ENCODE measurements around the gene WIPF3.

WIPF3 gene

DNA sequence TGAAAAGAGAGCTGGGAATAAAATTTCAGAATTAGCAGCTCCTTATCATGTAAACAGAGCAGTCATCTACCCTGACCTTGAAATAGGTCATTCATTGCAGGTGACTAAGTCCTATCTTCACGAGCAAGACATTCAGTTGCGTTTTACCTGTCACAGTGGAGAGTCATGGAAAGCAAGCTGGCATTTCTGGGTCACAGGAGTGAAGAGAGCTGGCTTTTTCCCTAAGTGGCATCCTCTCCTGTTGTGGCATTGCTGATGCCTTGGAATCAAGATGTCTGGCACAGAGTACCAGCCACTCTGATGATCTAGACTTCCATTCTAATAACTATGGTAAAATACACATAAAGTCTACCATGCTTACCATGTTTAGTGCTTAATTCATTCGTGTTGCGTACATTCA is 112.5 kb downstream of the WIPF3 start:
- DNase-seq, result no peak

DNA sequence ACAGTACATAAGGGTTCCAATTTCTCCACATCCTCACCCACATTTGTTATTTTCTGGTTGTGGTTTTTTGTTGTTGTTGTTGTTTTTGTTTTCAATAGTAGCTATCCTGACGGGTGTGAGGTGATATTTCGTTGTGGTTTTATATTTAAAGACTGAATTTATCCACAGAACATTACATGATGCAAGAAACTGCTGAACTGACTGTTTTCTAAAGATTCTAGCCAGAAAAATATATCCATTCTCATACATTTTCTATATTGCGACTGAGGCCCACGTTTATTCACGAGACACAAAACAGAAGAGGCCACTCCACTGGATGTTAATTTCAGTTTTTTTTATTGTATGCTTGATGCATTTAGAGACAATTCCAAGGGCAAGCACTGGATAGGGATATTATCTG is 113.5 kb downstream of the WIPF3 start:
- no peak for DNase-seq

DNA sequence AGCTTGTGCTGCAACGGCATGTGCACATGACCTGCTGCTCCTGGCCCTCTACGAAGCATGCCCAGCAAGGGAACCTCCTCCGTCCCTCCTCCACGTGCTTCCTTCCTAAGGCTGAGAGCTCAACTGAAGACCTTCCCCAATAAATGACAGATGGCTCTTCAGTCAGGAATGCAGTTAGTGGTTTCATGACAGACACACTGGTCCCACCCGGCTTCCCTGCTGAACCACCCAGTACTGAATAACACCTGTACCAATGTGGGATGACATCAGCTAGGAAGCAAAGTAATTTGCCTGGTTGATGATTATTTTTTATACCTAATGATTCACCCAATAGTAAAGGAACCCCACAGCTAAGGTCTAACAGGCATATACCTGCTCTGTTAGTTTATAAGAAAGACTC is 114.2 kb downstream of the WIPF3 start:
- no peak for DNase-seq

DNA sequence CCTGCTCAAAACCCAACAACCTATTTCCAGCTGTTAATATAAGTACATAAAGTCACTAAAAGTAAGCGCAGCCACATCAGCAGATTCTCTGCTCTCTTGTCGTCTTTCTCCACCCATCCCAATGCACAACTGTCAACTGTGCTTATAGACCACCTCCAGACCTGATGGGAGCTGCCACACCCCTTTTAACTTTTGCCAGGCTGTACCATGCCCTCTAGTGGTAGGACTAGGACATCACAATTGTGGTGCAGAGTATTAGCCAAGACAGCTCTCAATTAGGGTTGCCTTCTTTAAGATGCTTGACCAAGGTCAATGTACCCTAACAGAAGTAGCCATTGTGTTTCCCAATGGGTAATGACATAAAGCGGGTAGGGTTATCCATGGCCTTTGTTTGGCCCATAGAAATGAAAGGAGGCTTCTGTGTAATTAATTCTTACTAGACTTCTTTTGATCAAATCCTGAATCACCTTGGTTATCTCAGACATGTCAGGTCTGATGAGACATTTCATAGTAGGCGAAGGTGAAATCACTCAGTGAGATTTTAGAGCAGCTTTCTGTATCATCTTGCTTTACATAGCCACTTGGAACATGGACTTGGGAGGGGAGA is 115.2 kb downstream of the WIPF3 start:
- peak in 2 of 5 experiments; percentile 17 to 45 for DNase-seq

DNA sequence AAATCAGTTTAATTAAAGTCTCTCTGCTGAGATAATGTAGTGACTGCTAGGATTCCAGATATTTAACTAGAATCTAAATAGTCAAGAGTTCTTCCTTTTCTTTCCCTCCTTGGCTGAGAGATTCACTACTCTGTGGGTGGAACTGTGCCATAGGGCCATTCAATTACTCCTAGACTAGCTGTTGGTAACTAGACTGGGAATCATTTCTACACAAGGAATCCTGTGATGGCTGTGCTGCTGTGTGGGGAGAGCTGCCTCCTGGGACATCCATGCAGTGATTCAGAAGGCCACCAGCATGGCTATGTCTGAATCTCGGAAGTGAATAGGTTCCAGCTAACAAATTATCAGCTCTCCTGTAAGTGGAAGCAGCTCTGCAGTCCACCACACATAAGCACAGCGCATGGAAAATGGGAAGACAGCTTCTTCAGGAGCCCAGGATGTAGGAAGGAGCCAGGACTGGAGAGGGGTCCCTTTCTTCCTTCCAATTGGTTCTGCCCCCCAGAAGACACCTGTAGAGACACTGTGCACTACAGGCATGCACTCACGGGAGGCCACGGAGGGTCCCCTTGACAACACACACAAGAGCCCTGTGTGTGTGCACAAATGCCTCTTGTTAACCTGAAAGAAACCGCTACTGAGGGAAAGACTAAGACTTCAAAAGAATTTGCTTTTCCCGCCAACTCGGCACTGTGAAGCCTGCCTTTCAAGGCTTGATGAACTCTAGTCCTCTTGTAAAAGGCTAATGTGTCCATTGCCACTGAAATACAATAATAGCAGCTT is 116.8 kb downstream of the WIPF3 start:
- no peak for DNase-seq

DNA sequence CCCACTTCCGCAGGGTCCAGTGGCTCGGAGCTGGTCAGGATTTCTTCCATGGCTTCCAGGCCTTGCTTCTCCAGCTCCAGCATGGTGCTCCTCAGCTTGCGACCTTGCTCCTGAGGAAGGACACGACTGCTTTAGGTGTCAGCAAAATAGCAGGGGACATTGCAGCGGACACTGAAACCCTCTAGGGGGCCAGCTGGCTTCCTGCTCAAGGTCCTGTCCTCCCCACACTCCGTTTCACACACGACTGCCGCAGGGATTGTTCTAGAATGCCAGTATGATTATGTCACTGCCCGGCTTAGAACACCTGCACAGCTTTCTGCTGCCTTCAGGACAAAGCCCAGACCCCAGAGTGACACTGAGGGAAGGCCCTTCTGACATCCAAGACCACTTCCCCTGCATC is 117.7 kb downstream of the WIPF3 start:
- DNase-seq, result no peak

DNA sequence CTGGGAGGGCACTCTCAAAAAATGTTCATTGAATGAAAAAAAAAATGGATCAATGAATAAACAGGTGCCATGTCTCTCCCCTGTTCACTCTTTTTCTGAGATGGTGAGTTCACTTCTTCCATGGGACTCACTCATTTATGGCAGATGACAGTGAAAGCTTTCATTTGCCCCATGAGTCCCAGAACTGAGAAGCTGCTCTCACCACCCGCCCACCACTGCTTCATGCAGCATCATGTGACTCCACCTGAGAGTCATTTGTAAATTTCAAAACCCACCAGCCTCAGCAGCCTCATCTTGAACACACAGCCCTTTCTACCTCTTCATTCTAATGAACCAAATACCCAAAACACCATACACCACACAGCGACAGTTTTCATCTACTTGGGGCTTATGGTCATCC is 118.4 kb downstream of the WIPF3 start:
- no peak for DNase-seq

DNA sequence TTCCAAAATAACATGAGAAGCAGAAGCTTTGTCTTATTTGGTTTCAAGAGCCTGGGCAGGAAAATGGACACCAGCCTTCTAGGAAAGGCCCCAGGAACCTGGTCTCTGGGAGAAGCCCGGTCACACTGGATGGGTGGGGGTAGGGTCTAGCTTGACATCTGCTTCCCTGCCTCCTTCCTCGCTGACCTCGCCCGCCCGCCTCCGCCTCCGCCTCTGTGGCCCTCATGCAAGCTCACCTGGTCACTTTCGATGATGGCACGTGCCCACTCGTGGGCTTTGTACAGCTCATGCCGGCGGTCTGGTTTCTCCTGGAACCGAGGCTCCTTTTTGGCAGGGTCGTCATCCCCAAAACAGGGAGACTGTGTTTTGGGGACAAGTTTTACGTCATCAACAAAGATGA is 119.9 kb downstream of the WIPF3 start:
- no peak for DNase-seq

DNA sequence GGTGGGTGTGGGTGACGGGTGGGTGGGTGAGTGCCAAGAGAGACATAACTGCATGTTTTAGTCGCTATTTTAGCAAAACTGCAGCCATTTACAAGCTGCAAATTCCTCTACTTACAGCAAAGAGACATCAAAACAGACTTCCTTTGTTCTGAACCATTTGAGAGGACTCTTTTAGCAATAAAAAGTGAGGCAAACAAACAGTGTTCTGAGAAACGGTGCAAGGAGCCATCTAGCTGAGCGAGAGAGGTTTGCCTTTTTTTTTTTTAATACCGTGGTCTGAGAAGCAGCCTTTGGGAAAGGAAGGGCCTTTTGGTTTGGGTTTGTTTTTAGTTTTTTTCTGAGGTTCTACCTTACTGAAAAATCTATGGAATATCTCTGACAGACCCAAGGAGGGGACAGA is 120.4 kb downstream of the WIPF3 start:
- no peak for DNase-seq

DNA sequence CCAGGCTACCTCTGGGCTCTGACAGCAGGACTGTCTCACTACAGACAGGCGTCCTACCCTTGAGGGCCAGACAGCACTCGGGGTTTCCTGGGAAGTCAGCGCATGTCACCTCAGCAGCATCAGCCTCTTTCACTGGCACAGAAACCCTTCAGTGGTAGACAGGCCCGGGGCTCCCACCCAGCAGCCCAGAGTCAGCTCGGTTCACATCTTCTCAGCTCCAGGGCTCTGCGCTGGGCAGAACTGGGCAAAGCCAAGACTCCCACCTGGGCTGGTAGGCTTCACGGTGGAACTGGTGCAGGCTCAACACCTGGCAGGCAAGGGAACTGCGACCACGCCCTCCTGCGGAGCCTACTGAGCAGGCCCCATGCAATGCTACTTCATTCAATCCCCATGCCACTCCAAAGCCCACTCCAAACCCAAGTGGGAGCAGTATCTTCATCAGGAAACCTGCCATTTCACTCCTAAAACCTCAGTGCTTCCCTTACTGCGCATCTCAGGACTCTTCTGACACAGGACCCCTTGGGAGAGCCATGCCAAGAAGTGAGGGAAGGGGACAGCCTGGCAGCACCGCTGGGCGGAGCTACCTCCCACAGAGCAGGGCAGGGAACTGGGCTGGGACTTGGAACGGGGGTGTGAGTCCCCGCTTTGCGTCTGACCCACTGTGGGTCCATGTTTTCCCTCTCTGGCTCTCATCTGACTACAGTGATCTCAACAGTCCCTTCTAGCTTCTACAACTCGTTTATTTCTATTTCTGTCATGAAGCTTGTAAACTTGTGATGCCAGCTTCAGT is 122.9 kb downstream of the WIPF3 start:
- no peak for DNase-seq

DNA sequence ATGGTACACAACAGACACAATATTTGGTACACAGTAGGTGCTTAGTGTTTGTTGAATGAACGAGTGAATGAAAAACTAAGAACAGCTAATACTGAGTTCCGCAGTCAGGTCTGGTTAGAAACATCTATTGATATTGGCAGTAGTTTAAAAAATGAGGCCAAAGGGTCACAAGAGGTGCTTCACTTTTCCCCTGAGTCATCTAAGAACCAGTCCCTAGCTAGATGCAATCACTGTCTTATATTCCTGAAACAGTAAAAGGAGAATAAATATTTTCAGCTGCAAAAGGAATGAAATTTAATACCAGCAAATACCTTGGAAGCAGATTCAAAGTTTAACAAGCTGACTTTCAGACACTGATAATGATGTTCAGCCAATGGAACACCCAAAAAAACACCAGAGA is 128.8 kb downstream of the WIPF3 start:
- no peak for DNase-seq

DNA sequence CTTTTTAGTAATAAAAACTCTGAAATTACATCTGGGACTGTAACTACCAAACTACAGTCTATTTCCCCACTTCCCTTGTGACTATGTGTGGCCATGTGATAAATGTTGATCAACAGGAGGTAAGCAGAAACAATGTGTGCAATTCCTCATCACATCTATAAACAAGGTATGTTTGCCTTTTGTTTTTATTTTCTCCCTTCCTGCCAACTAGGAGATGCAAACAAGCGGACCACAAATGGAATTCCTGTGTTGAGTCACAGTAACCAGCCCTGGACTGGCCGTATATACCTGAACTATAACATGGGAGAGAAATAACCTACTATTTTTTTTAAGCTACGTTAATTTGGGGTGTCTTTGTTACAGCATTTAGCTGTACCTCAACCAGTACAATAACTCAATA is 130.8 kb downstream of the WIPF3 start:
- DNase-seq, result no peak

DNA sequence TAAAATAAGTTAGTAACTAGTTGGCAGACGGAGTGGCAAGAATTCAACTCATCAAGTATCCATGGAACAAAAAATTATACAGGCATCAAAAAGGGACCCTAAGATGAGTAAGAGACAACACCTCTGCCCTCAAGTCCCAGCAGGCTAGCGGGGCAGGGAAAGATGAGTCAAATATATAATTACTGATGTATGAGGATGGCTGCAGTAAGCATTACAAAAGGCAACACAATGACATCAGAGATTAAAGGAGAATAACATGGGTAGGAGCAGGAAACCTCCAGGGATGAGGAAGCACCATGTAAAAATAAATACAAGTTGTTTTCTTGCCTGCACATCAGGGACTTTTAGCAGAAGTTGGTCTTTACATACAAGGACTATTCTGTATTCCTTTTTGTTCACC is 133.9 kb downstream of the WIPF3 start:
- DNase-seq, result no peak

DNA sequence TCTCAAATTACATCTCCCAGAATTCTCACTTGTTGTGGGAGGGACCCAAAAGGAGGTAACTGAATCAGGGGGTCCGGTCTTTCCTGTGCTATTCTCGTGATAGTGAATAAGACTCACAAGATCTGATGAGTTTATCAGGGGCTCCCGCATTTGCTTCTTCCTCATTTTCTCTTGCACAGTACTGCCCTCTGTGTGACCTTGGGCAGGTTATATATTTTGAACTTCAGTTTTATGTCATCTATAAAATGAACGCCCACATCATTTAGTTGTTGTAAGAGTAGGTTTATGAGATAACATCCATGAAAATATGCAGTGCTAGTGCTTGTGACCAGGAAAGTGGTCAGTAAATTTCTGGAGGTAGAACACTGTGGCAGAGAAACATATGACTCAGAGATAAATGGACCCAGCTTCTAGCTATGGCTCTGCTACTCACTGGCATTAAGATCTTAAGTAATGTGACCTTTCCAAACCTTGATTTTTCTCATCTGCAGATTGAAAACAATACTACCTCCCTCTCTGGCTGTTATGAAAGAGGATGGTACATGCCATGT is 139.0 kb downstream of the WIPF3 start:
- DNase-seq, result no peak

DNA sequence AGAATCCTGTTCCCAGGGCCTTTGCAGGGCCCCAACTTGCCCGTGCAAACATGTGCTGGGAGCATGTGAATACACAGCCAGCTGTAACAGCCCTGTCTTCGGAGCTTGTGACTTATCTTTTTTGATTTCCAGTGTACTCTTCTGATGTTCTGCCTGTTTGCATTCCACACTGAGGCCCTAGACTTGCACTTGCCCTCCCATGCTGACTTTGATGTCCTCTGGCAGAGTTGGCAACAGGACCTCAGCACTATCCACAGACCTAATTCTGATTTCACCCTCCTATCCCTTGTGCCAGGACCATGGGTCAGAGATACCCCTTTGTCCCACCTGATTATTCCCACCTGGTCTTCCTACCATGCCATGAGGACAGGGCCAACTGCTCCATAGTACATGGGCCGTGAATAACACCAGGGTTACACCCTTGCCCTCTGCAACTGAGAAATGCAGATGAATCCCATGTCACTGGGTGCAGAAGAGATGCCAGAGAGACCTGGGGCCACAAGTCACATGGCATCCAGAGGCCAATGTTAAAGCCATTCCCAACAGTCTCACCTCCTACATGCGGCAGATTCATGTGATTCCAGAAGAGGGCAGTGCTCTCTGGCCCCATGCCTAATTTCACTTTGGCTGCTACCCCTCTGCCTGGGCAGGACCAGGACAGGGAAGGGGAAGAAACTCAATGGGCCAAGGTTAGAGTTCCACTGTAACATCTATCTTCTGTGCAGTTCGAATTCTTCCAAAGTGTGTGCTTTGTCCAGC is 140.3 kb downstream of the WIPF3 start:
- DNase-seq, result no peak

DNA sequence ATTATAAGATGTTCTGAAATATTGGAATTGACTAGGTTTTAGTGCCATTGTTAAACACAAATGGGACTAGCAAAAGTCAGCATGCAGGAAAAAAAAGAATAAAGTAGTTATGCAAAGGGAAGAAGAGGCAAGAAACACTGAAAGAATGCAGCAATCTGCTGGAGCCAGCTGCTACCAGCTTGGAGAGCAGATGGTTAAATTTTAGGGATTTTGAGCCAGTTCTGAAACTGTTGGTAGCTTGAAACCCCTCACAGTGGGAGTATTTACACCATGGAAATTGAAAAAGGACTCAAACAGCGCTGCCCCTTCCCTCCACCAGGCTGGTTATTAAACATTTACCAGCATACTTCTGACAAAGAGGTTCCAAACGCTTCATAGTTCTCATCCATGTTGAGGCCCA is 142.3 kb downstream of the WIPF3 start:
- no peak for DNase-seq

DNA sequence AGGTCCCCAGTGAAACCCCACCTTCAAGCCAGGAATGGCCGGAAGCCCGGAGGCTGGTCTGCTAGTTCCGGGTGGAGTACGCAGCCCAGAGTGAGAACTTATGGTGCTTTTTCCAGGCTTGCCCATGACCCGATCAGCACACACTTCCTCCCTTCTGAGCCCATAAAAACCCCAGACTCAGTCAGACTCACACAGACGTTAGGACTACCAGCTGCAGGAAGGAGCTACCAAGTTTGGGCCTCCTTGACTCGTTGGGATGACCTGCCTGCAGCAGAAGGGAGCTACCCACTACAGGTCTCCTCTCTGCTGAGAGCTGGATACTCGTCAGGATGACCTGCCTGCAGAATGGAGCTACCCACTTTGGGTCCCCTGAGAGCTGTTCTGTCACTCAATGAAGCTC is 144.2 kb downstream of the WIPF3 start:
- DNase-seq, result no peak

DNA sequence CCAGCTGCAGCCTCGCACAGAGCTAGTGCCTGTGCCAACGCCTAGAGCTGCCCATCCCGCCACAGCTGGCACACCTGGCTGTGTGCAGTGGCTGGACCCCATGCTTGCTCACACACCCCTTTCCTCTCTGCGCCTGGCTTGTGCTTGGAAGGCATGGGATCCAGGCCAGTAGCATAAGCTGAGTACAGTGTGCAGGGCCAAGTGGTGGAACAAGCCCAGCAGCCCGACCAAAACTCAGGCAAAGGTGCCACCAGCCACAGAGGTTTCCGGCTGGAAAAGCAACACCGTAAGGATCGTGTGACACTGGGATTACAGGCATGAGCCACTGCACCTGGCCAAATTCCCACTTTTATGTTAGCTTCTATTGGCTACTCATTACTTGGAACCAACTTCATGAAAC is 144.9 kb downstream of the WIPF3 start:
- DNase-seq, result no peak

DNA sequence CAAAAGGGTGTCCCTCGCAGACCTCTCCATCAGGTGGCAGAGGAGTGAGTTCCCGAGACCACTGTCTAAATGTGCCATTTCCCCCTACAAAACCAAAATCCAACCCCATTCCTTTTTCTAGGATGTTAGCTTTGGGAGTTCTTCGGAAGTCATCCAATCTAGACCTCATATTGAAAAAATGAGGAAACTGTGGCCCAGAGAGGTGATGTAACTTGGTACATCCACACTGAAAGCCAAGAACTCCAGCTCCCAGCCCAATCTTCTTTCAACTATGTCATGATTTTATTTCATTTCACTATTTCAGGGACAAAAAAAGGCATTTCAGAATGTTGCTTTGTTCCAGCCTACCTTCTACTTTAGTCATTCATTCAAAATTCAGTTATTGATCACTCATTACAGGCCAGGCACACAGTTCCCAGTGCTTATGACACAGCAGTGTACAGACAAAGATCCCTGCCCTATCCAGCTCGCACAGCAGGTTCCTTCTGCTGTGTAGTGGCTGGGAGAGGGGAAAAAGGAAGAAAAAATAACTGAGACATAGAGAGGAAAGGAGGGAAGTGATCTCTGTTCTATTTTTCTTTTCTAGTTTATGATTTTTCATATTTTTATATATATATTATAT is 147.5 kb downstream of the WIPF3 start:
- no peak for DNase-seq

DNA sequence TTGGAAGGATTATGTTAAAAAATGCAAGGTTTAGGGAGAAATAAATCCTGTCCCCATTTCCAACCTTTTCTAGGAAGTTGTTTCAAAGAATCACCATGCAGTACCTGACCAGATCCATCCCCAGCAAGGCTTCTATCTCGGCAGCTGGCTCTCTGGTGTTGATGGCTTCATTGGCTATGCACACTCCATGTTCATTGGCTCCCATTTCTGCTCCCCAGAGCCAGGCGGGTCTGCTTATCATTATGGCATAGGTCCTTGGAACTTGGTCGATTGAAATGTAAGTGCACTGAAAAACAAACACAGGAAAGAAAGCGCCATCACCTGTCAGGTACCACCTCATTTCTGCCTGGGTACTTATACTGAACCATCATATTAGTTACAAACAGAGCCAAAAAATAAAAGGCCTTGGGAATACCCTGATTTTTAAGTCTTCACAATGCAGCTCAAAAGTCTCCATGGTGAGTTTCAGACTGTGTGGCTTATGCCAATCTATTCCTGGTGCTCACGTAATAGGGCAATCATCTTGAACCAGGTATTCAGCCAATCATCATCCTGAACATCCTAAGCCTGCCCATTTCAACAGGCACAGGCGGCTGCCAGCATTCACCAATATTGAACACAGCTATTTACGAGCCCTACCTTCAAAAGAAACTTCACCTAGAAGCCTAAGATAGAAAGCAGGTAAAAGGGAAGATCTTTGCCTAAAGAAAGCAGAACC is 148.9 kb downstream of the WIPF3 start:
- DNase-seq, result no peak

DNA sequence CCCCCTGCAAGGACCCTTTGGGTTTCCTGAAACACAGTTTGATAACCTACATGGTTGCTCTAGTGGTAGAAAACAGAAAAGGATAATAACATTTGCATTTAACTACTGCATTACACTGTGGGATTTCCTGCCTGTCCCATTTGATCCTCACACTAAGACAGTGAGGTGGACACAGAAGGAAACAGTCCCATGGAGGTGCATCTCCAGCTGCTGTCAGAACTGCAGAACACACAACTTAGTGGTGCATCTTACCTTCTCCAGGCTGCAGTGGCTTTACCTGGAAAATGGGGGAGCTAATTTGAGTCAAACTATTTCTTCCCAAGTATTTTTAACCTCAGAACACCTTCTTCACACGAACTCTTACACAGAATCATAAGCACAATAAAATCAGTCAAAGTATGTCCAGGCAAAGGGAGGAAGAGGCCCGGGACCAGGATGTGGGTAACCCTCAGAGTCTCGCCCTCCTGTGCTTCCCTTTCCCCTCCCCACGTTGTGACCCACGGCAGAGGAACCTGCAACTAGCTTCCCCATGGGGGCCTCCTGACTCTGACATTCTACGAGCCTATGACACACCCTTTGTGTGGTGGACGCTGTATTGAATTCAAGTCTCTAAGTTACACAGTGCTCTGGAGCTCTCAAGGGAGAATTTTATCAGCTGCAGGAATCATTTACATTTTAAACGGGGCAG is 149.6 kb downstream of the WIPF3 start:
- DNase-seq, result peak in 1 of 5 experiments; percentile 22
